ENCODE measurements around the gene PREX1.

The PREX1 gene

GRCh38 chr20:48629069-48629959, 198.5 kb downstream of the PREX1 start:
- no peak for DNase-seq

- DNase-seq = no peak
Measured at GRCh38 chr20:48627737-48628128, 200.1 kb downstream of the PREX1 start.

DNA sequence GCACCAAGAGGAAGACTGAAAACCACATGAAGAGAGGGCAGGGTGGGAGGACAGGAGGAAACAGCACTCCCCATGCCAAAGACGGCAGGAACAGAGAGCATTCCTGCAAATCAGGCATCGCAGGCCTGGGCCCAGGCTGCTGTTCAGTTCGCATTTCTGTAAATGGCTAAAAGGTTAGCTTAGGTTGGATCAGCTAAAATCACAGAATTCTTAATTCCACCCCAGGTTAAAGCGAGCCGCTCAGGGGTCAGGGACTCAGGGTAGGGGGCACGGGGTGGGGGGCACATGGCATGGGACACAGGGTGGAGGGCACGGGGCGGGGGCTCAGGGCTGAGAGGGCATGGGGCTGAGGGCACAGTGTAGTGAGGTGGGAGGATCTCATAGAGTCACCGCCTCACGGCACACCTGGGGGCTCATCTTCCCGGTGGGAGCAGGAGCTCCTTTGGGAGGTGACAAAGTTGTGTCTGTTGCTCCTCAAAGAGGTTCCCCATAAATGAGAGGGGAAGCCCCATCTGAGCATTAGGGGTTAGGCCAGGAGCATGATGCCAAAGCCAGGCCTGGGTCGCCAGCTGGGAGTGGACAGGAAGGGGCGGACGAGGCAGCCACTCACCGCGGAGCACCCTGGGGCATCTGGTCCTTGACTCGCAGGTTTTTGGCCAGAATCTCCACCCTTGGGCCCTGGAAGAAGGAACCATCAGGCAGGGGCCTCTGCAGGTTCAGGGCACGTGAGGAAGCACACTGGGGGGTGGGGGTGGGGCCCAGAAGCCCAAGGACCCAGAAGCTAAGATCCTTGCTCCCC, 200.7 kb downstream of the PREX1 start:
- no peak for DNase-seq

- DNase-seq = no peak
Measured at GRCh38 chr20:48626226-48626937, 201.4 kb downstream of the PREX1 start.

DNA sequence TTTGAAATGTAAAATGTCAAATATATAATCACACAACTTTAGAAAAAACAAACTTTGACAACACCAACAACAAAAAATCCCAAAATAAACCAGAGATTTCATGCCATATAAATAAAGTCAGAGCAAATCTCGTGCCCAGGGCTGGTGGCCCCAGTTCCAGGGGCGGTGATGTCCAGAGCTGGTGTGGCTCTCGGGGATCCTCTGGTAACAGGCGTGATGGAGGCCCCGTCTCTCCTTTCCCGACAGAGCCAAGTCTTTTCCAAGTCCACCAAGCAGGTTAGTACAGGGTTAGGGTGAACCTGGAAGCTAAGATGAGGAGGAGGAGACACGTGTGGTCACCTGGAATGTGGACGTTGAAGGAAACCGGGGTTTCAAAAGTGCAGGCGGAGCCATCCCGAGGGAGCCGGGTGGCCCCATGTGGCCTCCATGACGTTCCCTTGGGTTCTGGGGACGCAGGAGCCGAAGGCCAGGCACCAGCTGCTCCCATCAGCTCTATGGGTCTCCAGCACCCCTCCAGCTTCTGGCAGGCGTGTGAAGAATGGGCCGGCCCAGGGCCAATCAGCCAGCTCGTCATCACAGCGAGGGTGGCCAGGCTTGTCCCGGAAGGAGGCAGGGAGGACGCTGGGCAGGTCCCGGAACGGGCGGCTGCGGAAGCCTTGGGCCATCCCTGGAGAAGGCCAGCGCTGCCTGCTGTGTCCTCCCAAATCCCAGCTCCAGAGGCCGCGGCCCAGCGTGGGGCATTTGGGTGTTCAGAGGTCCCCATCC, 202.5 kb downstream of the PREX1 start:
- DNase-seq = no peak

DNA sequence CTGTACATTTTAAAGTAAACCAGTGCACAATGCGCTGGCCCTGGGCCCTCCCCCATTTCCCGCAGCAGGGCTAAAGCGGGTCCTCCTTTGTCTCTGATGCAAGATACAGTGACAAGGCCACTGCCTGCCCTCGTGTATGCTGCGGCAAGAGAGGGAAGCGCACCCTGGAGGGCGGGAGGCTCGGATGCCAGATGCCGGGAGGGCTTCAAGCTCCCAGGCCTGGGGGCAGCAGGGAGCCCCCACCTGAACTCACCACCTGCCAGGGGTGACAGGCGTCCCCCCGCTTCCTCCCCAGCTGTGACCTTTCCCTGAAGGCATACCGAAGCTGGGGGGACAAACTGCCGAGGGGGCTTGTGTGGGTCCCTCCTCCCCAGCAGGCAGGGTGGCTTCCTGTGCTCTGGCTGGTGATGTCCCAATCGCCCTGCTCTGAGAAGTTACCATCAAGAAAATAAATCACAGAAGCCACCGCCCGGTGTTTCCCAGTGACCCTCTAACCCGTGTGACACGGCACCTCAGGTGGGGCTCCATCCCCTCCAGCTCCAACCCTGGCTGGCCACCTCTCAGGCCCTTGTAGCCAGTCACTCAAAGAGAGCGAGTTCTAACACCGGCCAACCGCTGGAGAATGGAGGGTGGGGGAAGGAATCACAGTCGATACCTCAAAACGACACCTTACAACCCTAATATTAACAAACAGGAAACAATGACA, 203.3 kb downstream of the PREX1 start:
- no peak for DNase-seq

DNA sequence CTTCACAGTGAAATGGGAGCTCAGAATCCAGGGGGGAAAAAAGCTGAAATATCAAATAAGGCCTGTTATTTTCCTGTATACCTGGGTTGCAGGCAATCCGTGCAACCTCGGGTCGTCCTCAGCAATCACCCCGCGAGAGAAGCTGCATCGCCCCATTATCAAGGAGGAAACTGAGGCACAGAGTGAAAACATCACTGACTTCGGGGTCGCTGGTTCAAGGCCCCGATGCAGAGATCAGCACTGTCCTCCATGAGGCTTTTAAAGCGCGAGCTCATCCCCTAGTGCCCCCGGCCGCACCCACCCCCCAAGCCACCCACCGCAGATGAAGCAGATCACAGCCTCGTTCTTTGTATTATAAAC, 203.9 kb downstream of the PREX1 start:
- no peak for DNase-seq

DNA sequence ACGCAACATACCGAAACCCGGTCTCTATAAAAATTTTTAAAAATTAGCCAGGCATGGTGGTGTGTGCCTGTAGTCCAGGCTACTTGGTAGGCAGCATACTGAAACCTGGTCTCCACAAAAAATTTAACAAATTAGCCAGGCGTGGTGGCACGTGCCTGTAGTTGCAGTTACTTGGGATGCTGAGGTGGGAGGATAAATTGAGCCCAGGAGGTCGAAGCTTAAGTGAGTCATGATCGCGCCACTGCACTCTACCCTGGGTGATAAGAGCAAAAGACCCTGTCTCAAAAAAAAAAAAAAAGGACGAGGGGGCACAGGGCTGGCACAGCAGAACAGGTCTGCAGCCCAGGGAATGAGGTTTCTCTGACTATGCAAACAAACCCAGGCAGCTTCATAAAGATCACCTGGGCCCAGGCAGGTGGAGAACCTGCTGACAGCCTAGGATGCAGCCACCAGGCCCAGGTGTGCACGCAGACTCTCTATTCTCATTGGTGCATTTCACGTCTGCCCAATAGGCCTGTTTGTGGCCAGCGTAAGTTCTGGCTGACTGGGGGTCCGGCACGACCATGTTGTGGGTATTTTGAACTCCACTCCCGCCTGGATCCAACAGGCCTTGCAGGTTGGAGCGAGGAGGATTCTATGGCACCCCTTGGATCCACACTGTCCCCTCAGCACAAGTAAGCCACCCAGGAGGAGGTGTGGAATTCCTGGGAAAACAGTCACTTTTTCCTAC, 204.5 kb downstream of the PREX1 start:
- DNase-seq = no peak

- no peak for DNase-seq
Measured at GRCh38 chr20:48622421-48622820, 205.4 kb downstream of the PREX1 start.

- no peak for DNase-seq
Measured at GRCh38 chr20:48621376-48622078, 206.3 kb downstream of the PREX1 start.

DNA sequence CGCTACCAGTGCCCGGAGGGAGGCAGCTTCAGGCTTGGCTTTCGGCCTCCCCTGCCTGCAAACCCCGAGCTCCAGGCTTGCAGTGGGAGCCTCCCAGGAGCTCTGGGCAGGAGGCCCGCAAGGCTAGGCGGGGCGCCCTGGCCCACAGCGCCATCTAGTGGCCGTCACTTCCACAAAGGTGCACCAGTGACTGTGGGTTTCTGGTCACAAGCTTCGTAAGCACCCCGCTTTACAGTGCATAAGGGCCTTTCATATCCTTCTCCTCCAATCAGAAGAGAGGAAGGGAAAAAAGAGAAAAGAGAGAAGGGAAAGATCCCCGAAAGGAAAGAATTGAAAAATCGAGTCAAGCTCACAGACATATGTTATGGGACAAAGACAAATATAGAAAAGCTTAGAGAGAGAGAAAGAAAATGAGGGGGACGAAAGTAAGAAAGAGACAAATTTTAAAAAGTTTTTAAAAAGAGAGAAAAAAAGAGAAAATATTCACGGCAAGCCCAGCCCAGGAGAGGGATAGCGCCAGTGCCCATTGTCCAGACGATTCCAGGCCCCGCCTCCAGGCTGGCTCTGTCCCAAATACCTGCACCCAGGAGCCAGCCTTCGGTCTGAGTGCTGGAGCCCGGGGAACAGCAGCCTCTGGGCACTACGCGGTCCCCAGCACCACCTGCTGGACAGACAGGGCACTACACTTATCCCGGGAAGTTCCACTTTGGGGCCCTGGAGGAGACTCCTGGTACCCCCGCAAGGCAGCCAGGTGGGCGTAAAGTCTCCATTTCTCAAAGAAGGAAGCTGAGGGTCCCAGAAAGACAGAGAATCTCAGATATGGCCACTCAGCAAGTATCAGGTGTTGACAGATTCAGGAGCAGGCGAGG, 207.1 kb downstream of the PREX1 start:
- DNase-seq = peak; percentile 89

GRCh38 chr20:48620154-48620506, 207.7 kb downstream of the PREX1 start:
- no peak for DNase-seq

DNA sequence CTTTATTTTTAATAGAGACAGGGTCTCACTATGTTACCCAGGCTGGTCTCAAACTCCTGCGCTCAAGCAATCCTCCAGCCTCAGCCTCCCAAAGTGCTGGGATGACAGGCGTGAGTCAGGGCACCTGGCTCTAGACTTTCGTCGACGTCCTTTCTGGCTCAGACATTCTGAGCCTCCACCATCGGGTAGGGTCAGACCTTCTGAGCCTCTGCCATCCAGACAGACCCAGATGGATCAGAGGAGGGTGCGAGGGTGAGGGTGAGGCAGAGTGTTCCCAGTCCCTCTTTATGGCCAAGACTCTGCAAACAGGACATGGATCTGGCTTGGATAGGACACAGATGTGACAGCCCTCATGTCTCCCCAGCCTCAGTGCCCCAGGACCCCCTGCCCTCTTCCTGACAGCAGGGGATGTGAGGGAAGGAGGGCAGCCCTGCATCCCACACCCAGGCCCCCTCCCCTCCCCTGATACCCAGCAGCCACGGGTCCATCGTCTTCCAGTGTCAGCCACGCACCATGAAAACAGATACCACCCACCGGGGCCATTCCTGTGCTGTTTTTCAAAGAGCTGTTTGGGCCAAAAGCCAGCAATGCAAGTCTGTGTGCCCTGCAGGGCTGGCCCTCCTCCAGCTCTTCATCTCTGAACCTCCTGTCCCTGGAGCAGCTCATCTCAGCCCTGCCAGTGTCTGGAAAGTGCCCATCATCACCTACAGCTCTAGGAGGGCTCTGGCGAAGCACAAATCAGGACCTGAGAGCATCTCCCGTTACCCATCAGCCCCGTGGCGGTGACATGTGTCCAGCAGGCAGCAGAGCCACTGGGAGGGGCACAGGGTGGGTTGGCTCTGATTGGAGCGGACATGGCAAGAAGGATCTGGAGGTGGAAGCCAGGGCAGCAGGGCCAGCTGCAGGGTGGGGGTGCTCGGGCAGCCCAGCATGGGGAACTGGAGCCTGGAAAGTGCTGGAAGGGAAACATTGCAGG, 208.4 kb downstream of the PREX1 start:
- no peak for DNase-seq

DNA sequence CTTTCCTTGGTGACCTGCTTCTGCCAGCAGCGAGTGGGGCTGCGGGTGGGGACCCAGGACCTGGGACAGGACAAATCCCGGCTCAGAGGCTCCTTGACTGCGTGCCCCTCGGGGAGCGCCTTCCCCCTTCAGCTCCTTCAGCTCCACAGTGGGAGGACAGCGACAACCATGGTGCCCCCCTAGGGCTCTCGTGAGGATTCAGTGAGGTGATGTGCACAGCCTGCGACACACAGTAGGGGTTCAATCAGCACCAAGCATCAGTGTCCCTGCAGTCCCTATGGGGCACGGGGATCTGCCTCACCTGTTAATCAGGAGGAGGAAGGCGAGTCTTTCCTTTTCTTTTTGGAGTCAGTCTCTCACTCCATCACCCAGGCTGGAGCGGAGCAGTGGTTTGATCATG, 209.2 kb downstream of the PREX1 start:
- DNase-seq = no peak

GRCh38 chr20:48618052-48618451, 209.7 kb downstream of the PREX1 start:
- DNase-seq = no peak

GRCh38 chr20:48617481-48617880, 210.3 kb downstream of the PREX1 start:
- DNase-seq = no peak

DNA sequence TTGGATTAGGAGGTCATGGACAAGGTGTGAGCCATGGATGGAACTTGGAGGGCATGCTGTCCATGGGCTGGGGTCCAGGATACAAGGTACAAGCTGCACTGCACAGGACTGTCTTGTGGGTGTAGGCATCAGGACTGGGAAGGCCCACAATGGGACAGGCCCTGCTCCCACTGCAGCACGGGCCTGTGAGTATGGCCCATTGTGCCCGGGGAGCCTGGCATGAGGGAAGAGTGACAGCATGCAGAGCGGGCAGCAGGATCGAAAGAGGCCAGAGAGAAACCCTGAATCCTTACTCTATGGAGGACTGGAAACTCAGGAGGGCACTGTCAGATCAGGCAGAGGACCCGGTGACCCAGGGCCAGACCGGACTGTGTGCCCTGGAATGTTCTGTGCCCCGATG, 211.3 kb downstream of the PREX1 start:
- DNase-seq = no peak

DNA sequence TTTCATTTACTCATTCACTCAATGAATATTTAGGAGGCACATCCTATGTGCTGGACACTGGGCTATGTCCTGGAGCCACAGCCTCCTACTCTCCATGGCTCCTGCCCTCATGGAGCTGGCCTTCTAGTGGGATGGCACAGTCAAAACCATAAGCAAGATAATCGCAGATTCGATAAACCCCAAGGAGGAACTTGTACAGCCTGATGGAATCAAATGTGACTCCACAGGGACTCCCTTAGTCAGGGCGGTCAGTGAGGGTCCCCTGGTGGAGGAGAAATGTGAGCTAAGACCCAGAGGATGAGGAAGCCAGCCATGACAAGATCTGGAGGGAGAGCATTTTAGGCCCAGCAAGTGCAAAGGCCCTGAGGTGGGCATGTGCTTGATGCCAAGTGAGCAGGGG, 211.9 kb downstream of the PREX1 start:
- DNase-seq = no peak
